HepG2 (cell line): ENCODE measurements around the gene CTSW. TPM values are rescaled to one million over a fixed set of nuclear protein-coding genes. Genes with fewer than 3 reads are reported as not detected.

Experiments used
- ASH2L ChIP-seq: fragments of 300-600, 200-600 bp; sonication (generic); IDR thresholded peaks from 2 replicates; pipeline ENCODE4 v1.7.0; 2017; ENCODE audit warnings: low read depth, mild to moderate bottlenecking, moderate library complexity, mixed read lengths, low read length; ENCODE audit not compliant: insufficient read length
- CEBPG ChIP-seq: IDR thresholded peaks from 2 replicates; pipeline ENCODE4 v1.6.1; 2016
- CHCHD3 ChIP-seq: sonication (generic); formaldehyde crosslinking; IDR thresholded peaks from 2 replicates; pipeline ENCODE4 v1.8.0; 2022; ENCODE audit warnings: mild to moderate bottlenecking, missing genetic modification reagents, moderate library complexity
- CREM ChIP-seq, 2 experiments: sonication (generic) in 1 of 2; formaldehyde crosslinking in 1 of 2; IDR thresholded peaks; 2 replicates each; pipeline versions ENCODE4 v1.4.0 to v1.6.1; 2016 to 2020; ENCODE audit warnings: antibody characterized with exemption in 1 of 2, mild to moderate bottlenecking in 1 of 2, missing genetic modification reagents in 1 of 2
- DR1 ChIP-seq: sonication (generic); formaldehyde crosslinking; IDR thresholded peaks from 2 replicates; pipeline ENCODE4 v1.8.0; 2021; ENCODE audit warnings: mild to moderate bottlenecking, missing genetic modification reagents, inconsistent platforms
- ETV6 ChIP-seq: sonication (generic); formaldehyde crosslinking; conservative IDR thresholded peaks from 2 replicates; pipeline ENCODE4 v1.4.0; 2020; ENCODE audit warnings: missing genetic modification reagents
- MIER3 ChIP-seq: IDR thresholded peaks from 2 replicates; pipeline ENCODE4 v1.6.1; 2016; ENCODE audit warnings: missing compliant biosample characterization, borderline replicate concordance
- MIXL1 ChIP-seq: IDR thresholded peaks from 2 replicates; pipeline ENCODE4 v1.6.1; 2016
- MXI1 ChIP-seq: IDR thresholded peaks from 3 replicates; pipeline ENCODE4 v1.6.1; 2012; ENCODE audit warnings: low read depth, low read length, inconsistent platforms, borderline replicate concordance
- NAIF1 ChIP-seq: sonication (generic); formaldehyde crosslinking; IDR thresholded peaks from 2 replicates; pipeline ENCODE4 v1.5.0; 2020; ENCODE audit warnings: mild to moderate bottlenecking, missing genetic modification reagents, borderline replicate concordance
- RCOR2 ChIP-seq: IDR thresholded peaks from 2 replicates; pipeline ENCODE4 v1.6.1; 2016; ENCODE audit warnings: missing biosample characterization, missing genetic modification reagents
- REXO4 ChIP-seq: sonication (generic); formaldehyde crosslinking; IDR thresholded peaks from 2 replicates; pipeline ENCODE4 v1.8.0; 2022; ENCODE audit warnings: missing genetic modification reagents, mild to moderate bottlenecking, borderline replicate concordance
- SP2 ChIP-seq: sonication (generic); formaldehyde crosslinking; IDR thresholded peaks from 2 replicates; pipeline ENCODE4 v1.5.1; 2020; ENCODE audit warnings: mild to moderate bottlenecking, missing genetic modification reagents
- WIZ ChIP-seq: sonication (generic); formaldehyde crosslinking; IDR thresholded peaks from 2 replicates; pipeline ENCODE4 v1.5.1; 2020; ENCODE audit warnings: mild to moderate bottlenecking, missing genetic modification reagents
- ZNF34 ChIP-seq: sonication (generic); formaldehyde crosslinking; IDR thresholded peaks from 2 replicates; pipeline ENCODE4 v1.4.0; 2020; ENCODE audit warnings: mild to moderate bottlenecking, missing genetic modification reagents, borderline replicate concordance
- ZNF343 ChIP-seq: sonication (generic); formaldehyde crosslinking; IDR thresholded peaks from 2 replicates; pipeline ENCODE4 v1.4.0; 2020; ENCODE audit warnings: mild to moderate bottlenecking, missing genetic modification reagents
- ZNF598 ChIP-seq: sonication (generic); formaldehyde crosslinking; IDR thresholded peaks from 2 replicates; pipeline ENCODE4 v1.5.1; 2020; ENCODE audit warnings: mild to moderate bottlenecking, missing genetic modification reagents, borderline replicate concordance
- ZNF605 ChIP-seq: sonication (generic); formaldehyde crosslinking; IDR thresholded peaks from 2 replicates; pipeline ENCODE4 v1.8.0; 2022; ENCODE audit warnings: mild to moderate bottlenecking, missing genetic modification reagents
- ZNF792 ChIP-seq: IDR thresholded peaks from 2 replicates; pipeline ENCODE4 v1.6.1; 2016
- polyA plus RNA-seq, 8 experiments: library from polyadenylated mRNA; depleted of rRNA in 3 of 8; stranded (reverse) in 7 of 8; unstranded in 1 of 8; fragments of >200 nt; fragmentation: Illumina TruSeq in 4 of 8; extraction: Trizol in 4 of 8; gene quantifications; 2 replicates each; pipeline versions ENCODE4 v1.2.1 to v1.2.3, GENCODE V29; 2011 to 2016; ENCODE audit warnings: low read depth in 4 of 8, missing spikeins in 1 of 8, mixed read lengths in 1 of 8; ENCODE audit not compliant: insufficient read depth in 1 of 8
- total RNA-seq, 5 experiments: library from RNA; depleted of rRNA; stranded (reverse); fragments of >200 nt; fragmentation: Illumina TruSeq; extraction: Trizol; gene quantifications; 2 replicates each; pipeline ENCODE4 v1.2.3, GENCODE V29; 2016; ENCODE audit warnings: low read depth in 1 of 5
- TF ChIP-seq, protein P1 (sequence below): sonication (generic); formaldehyde crosslinking; IDR thresholded peaks from 2 replicates; pipeline ENCODE4 v1.4.0; 2020; ENCODE audit warnings: missing genetic modification reagents, borderline replicate concordance
- TF ChIP-seq, protein P2 (sequence below): IDR thresholded peaks from 2 replicates; pipeline ENCODE4 v1.6.1; 2016; ENCODE audit warnings: missing compliant biosample characterization, missing genetic modification reagents, borderline replicate concordance
- TF ChIP-seq, protein P3 (sequence below): sonication (generic); formaldehyde crosslinking; IDR thresholded peaks from 2 replicates; pipeline ENCODE4 v1.5.1; 2020; ENCODE audit warnings: mild to moderate bottlenecking, missing genetic modification reagents, moderate library complexity
- TF ChIP-seq, protein P4 (sequence below): sonication (generic); formaldehyde crosslinking; IDR thresholded peaks from 2 replicates; pipeline ENCODE4 v1.5.0; 2020; ENCODE audit warnings: missing genetic modification reagents, mild to moderate bottlenecking, borderline replicate concordance

CTSW gene
- total and polyA plus RNA-seq, 2 of the 13 experiments (the other 11 are each of a cell fraction or from before 2014, with no cell fraction given) = 0.09 TPM; not detected in 1

DNA sequence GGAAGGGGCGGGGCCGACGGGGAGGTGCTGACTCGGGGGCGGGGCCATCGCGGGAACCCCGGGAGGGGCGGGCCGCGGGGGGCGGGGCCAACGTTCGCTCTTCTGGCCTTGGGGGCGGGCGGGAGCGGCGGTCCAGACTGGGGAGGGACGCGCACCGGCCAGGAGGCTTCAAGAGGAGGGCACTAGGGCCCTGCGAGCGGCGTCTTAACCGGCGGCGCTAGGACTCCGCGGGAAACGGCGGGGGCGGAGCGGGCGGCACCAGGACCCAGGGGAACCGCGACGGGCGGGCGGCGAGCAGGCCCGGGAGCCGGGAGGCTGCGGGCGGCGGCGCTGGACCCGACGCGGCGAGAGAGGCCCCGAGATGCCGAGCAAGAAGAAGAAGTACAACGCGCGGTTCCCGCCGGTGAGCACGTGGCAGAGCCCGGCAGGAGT is 39.5 kb downstream of the CTSW start, which contains the start of gene DRAP1 (continued):
- 0 out of 2 replicates have a peak, but pooled peaks have one; percentile 5 for TF ChIP-seq DR1 (CRISPR knock-in tag)
- no peak for TF ChIP-seq RCOR2
- TF ChIP-seq, protein P1, sequence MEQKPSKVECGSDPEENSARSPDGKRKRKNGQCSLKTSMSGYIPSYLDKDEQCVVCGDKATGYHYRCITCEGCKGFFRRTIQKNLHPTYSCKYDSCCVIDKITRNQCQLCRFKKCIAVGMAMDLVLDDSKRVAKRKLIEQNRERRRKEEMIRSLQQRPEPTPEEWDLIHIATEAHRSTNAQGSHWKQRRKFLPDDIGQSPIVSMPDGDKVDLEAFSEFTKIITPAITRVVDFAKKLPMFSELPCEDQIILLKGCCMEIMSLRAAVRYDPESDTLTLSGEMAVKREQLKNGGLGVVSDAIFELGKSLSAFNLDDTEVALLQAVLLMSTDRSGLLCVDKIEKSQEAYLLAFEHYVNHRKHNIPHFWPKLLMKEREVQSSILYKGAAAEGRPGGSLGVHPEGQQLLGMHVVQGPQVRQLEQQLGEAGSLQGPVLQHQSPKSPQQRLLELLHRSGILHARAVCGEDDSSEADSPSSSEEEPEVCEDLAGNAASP = peak; percentile 88
- peak; percentile 53; the same call in 1 of the 2 replicates for TF ChIP-seq SP2 (CRISPR knock-in tag)
- peak; percentile 82 for TF ChIP-seq ASH2L
- 0 out of 2 replicates have a peak, but pooled peaks have one; percentile 38 for TF ChIP-seq CEBPG (CRISPR knock-in tag)
- TF ChIP-seq MXI1 = peak; percentile 53; the same call in 2 of the 3 replicates
- TF ChIP-seq CHCHD3 (CRISPR knock-in tag) = no peak
- TF ChIP-seq WIZ (CRISPR knock-in tag) = no peak
- no peak for TF ChIP-seq REXO4 (CRISPR knock-in tag)
- no peak; the same call in 1 of the 2 replicates for TF ChIP-seq MIXL1
- peak; percentile 86; the same call in 1 of the 2 replicates for TF ChIP-seq ZNF792
- TF ChIP-seq MIER3 = peak; percentile 73; the same call in 1 of the 2 replicates
- 0 out of 2 replicates have a peak, but pooled peaks have one; percentile 66 for TF ChIP-seq ZNF34 (CRISPR knock-in tag)
- TF ChIP-seq, protein P2, sequence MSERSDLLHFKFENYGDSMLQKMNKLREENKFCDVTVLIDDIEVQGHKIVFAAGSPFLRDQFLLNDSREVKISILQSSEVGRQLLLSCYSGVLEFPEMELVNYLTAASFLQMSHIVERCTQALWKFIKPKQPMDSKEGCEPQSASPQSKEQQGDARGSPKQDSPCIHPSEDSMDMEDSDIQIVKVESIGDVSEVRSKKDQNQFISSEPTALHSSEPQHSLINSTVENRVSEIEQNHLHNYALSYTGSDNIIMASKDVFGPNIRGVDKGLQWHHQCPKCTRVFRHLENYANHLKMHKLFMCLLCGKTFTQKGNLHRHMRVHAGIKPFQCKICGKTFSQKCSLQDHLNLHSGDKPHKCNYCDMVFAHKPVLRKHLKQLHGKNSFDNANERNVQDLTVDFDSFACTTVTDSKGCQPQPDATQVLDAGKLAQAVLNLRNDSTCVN (CRISPR knock-in tag) = peak; percentile 50; the same call in 1 of the 2 replicates
- TF ChIP-seq, protein P3, sequence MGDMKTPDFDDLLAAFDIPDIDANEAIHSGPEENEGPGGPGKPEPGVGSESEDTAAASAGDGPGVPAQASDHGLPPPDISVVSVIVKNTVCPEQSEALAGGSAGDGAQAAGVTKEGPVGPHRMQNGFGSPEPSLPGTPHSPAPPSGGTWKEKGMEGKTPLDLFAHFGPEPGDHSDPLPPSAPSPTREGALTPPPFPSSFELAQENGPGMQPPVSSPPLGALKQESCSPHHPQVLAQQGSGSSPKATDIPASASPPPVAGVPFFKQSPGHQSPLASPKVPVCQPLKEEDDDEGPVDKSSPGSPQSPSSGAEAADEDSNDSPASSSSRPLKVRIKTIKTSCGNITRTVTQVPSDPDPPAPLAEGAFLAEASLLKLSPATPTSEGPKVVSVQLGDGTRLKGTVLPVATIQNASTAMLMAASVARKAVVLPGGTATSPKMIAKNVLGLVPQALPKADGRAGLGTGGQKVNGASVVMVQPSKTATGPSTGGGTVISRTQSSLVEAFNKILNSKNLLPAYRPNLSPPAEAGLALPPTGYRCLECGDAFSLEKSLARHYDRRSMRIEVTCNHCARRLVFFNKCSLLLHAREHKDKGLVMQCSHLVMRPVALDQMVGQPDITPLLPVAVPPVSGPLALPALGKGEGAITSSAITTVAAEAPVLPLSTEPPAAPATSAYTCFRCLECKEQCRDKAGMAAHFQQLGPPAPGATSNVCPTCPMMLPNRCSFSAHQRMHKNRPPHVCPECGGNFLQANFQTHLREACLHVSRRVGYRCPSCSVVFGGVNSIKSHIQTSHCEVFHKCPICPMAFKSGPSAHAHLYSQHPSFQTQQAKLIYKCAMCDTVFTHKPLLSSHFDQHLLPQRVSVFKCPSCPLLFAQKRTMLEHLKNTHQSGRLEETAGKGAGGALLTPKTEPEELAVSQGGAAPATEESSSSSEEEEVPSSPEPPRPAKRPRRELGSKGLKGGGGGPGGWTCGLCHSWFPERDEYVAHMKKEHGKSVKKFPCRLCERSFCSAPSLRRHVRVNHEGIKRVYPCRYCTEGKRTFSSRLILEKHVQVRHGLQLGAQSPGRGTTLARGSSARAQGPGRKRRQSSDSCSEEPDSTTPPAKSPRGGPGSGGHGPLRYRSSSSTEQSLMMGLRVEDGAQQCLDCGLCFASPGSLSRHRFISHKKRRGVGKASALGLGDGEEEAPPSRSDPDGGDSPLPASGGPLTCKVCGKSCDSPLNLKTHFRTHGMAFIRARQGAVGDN (CRISPR knock-in tag) = peak; percentile 24
- no peak for TF ChIP-seq ZNF605 (CRISPR knock-in tag)
- TF ChIP-seq ZNF598 (CRISPR knock-in tag) = no peak
- TF ChIP-seq ETV6 (CRISPR knock-in tag) = peak; percentile 87
- TF ChIP-seq CREM (IDR thresholded peaks at IDR 0.05) = no peak
- TF ChIP-seq CREM (CRISPR knock-in tag; IDR thresholded peaks at IDR 0.05) = peak; percentile 58; the same call in 1 of the 2 replicates
- TF ChIP-seq, protein P4, sequence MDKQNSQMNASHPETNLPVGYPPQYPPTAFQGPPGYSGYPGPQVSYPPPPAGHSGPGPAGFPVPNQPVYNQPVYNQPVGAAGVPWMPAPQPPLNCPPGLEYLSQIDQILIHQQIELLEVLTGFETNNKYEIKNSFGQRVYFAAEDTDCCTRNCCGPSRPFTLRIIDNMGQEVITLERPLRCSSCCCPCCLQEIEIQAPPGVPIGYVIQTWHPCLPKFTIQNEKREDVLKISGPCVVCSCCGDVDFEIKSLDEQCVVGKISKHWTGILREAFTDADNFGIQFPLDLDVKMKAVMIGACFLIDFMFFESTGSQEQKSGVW = no peak
- TF ChIP-seq ZNF343 (CRISPR knock-in tag) = no peak; the same call in 1 of the 2 replicates
- TF ChIP-seq NAIF1 (CRISPR knock-in tag) = no peak
